ENCODE data around the gene ELF2.
"Not testable (repeated sequence)": the region's sequence is repeated elsewhere in the genome, so short reads cannot be mapped to it uniquely, and the experiment has no call there.

Gene ELF2

GRCh38 chr4:139188648-139189416 is 11.8 kb upstream of the ELF2 start:
- DNase-seq: peak in 2 of 56 donors; percentile 0 to 13

- no peak for DNase-seq
These were observed 7.1 kb upstream of the ELF2 start for GRCh38 chr4:139184129-139184528.

- DNase-seq: peak; percentile 57 to 95 (median 88)
These were observed 1.0 kb upstream of the ELF2 start for GRCh38 chr4:139177869-139178619.

GRCh38 chr4:139176302-139177048 is 543 bp downstream of the ELF2 start:
- peak; percentile 6 to 83 (median 66) for DNase-seq

GRCh38 chr4:139175646-139176301 is 1.2 kb downstream of the ELF2 start:
- peak in 6 of 56 donors; percentile 5 to 61 (median 42) for DNase-seq

- no peak for DNase-seq
These were observed 4.9 kb downstream of the ELF2 start for GRCh38 chr4:139171876-139172691.

GRCh38 chr4:139170932-139171331 is 6.1 kb downstream of the ELF2 start:
- DNase-seq: no peak

- no peak for DNase-seq
These were observed 9.1 kb downstream of the ELF2 start for GRCh38 chr4:139167774-139168444.

GRCh38 chr4:139164731-139165130 is 12.3 kb downstream of the ELF2 start:
- DNase-seq: no peak

- DNase-seq: no peak
These were observed 13.2 kb downstream of the ELF2 start for GRCh38 chr4:139163806-139164206.

- not testable (repeated sequence) for DNase-seq
These were observed 19.0 kb downstream of the ELF2 start for GRCh38 chr4:139157977-139158376.

- DNase-seq: no peak
These were observed 22.0 kb downstream of the ELF2 start for GRCh38 chr4:139154952-139155557.

- no peak for DNase-seq
These were observed 22.5 kb downstream of the ELF2 start for GRCh38 chr4:139154538-139154937.

GRCh38 chr4:139154134-139154421 is 22.9 kb downstream of the ELF2 start:
- DNase-seq: no peak

GRCh38 chr4:139153411-139154133 is 23.4 kb downstream of the ELF2 start:
- DNase-seq: no peak

- DNase-seq: no peak
These were observed 24.8 kb downstream of the ELF2 start for GRCh38 chr4:139152249-139152648.

- no peak for DNase-seq
These were observed 29.9 kb downstream of the ELF2 start for GRCh38 chr4:139146926-139147629.

GRCh38 chr4:139145552-139145932 is 31.5 kb downstream of the ELF2 start:
- no peak for DNase-seq
